ENCODE measurements around the gene OOSP2.

The OOSP2 gene

DNA sequence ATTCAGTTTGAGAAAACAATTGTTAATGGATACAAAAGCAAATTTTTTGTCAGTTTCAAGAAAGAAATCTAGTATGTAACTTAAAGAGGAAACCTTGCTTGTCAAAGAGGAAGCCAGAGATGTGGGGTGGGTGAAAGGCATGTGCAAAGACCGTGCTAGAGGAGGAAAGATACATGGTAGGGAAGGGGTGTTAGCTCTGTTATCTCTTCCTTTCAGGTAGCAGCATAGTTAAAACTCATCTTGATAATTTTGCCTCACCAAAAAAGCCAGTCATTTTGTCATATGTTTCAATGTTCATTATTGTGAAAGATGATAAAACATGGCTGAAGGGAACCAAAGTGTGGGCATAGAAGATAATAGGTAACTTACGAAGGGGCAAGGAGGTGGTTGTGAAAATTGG, 45.7 kb downstream of the OOSP2 start:
- TF ChIP-seq SIN3A (IDR thresholded peaks at IDR 0.05; ENCODE audit: borderline replicate concordance, insufficient read depth, low read length) (no peak), FOXP2 (optimal IDR thresholded peaks at IDR 0.05; ENCODE audit: borderline replicate concordance, extremely low read depth, extremely low read length, insufficient read depth) (no peak), POLR2AphosphoS5 (IDR thresholded peaks at IDR 0.05; ENCODE audit: low read depth, low read length) (no peak), TAF1 (IDR thresholded peaks at IDR 0.05; ENCODE audit: borderline replicate concordance, insufficient read depth, low read length) (no peak)
- TF ChIP-seq, protein P1, sequence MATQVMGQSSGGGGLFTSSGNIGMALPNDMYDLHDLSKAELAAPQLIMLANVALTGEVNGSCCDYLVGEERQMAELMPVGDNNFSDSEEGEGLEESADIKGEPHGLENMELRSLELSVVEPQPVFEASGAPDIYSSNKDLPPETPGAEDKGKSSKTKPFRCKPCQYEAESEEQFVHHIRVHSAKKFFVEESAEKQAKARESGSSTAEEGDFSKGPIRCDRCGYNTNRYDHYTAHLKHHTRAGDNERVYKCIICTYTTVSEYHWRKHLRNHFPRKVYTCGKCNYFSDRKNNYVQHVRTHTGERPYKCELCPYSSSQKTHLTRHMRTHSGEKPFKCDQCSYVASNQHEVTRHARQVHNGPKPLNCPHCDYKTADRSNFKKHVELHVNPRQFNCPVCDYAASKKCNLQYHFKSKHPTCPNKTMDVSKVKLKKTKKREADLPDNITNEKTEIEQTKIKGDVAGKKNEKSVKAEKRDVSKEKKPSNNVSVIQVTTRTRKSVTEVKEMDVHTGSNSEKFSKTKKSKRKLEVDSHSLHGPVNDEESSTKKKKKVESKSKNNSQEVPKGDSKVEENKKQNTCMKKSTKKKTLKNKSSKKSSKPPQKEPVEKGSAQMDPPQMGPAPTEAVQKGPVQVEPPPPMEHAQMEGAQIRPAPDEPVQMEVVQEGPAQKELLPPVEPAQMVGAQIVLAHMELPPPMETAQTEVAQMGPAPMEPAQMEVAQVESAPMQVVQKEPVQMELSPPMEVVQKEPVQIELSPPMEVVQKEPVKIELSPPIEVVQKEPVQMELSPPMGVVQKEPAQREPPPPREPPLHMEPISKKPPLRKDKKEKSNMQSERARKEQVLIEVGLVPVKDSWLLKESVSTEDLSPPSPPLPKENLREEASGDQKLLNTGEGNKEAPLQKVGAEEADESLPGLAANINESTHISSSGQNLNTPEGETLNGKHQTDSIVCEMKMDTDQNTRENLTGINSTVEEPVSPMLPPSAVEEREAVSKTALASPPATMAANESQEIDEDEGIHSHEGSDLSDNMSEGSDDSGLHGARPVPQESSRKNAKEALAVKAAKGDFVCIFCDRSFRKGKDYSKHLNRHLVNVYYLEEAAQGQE (IDR thresholded peaks at IDR 0.05; ENCODE audit: insufficient read depth in 1 of 2, low read depth in 2 of 2, low read length in 2 of 2) = no peak

DNA sequence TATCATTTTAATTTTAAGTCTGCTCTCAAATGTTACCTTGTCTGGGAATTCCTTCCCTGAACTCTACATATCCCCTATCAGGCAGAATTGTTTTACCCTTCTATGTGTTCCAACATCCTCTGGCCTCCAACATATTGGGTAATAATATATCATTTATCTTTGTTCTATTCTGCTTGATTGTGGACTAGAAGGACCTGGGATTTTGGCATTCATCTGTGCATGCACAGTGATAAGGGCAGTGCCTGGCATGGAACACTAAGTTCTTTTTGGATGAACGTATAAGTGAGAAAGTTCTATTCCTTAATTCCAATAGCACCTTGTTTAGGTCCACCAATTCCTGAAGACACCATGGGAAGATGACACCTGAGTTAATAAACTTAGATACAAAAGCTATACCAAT, 47.0 kb downstream of the OOSP2 start:
- no peak for TF ChIP-seq FOXP2 (optimal IDR thresholded peaks at IDR 0.05; ENCODE audit: borderline replicate concordance, extremely low read depth, extremely low read length, insufficient read depth)
- TF ChIP-seq SIN3A (IDR thresholded peaks at IDR 0.05; ENCODE audit: borderline replicate concordance, insufficient read depth, low read length) = no peak
- TF ChIP-seq POLR2AphosphoS5 (IDR thresholded peaks at IDR 0.05; ENCODE audit: low read depth, low read length) = no peak

DNA sequence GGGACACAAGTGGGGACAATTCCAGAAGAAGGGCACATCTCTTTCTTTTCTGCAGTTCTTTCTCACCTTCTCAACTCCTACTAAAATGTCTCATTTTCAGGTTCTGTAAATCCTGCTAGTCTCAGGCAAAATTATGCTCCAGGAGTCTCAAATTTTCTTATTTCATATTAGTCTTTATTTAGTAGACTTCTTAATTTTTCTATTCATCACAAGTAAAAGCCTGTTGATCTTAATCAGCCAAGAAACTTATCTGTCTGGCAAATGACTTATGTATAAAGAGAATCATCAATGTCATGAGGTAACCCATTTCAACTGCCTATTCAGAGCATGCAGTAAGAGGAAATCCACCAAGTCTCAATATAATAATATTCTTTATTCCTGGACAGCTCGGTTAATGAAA, 48.2 kb downstream of the OOSP2 start, which contains the start of gene MS4A2:
MS4A2 (plus strand) TSS at position 301 of the 400 bp plus-strand sequence. CDS start 102 bp downstream, outside the sequence.
- TF ChIP-seq TAF1 (IDR thresholded peaks at IDR 0.05; ENCODE audit: borderline replicate concordance, insufficient read depth, low read length) (no peak), FOXP2 (optimal IDR thresholded peaks at IDR 0.05; ENCODE audit: borderline replicate concordance, extremely low read depth, extremely low read length, insufficient read depth) (no peak), SIN3A (IDR thresholded peaks at IDR 0.05; ENCODE audit: borderline replicate concordance, insufficient read depth, low read length) (no peak), POLR2AphosphoS5 (IDR thresholded peaks at IDR 0.05; ENCODE audit: low read depth, low read length) (no peak)
- TF ChIP-seq, protein P1 (IDR thresholded peaks at IDR 0.05; ENCODE audit: insufficient read depth in 1 of 2, low read depth in 2 of 2, low read length in 2 of 2) = no peak

DNA sequence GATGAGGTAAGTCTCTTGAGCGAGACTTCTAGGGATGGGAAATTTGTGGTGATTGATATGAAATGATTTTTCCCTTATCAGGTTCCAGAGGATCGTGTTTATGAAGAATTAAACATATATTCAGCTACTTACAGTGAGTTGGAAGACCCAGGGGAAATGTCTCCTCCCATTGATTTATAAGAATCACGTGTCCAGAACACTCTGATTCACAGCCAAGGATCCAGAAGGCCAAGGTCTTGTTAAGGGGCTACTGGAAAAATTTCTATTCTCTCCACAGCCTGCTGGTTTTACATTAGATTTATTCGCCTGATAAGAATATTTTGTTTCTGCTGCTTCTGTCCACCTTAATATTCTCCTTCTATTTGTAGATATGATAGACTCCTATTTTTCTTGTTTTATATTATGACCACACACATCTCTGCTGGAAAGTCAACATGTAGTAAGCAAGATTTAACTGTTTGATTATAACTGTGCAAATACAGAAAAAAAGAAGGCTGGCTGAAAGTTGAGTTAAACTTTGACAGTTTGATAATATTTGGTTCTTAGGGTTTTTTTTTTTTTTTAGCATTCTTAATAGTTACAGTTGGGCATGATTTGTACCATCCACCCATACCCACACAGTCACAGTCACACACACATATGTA, 55.4 kb downstream of the OOSP2 start:
- no peak for TF ChIP-seq SIN3A (IDR thresholded peaks at IDR 0.05; ENCODE audit: borderline replicate concordance, insufficient read depth, low read length)
- TF ChIP-seq, protein P1 (IDR thresholded peaks at IDR 0.05; ENCODE audit: insufficient read depth in 1 of 2, low read depth in 2 of 2, low read length in 2 of 2) = no peak
- no peak for TF ChIP-seq TAF1 (IDR thresholded peaks at IDR 0.05; ENCODE audit: borderline replicate concordance, insufficient read depth, low read length)
- no peak for TF ChIP-seq FOXP2 (optimal IDR thresholded peaks at IDR 0.05; ENCODE audit: borderline replicate concordance, extremely low read depth, extremely low read length, insufficient read depth)
- no peak for TF ChIP-seq POLR2AphosphoS5 (IDR thresholded peaks at IDR 0.05; ENCODE audit: low read depth, low read length)

DNA sequence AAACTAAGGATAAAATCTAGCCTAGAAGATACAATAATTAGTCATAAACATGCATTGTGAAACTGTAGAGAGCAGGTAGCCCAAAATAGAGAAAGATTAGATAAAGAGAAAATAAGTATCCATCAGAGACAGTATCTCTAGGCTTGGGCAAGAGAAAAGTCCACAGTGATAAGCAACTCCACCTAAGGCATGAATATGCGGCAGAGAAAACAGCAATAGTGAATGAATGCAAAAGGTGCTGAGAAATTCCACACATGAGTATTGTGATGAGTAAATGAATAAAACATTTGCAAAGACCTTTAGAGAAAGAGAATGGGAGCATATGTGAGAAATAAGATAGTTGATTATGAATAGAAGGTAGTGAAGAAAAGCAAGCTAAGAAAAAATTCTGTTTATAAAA, 57.0 kb downstream of the OOSP2 start:
- TF ChIP-seq SIN3A (IDR thresholded peaks at IDR 0.05; ENCODE audit: borderline replicate concordance, insufficient read depth, low read length) = no peak
- TF ChIP-seq TAF1 (IDR thresholded peaks at IDR 0.05; ENCODE audit: borderline replicate concordance, insufficient read depth, low read length) = no peak
- TF ChIP-seq FOXP2 (optimal IDR thresholded peaks at IDR 0.05; ENCODE audit: borderline replicate concordance, extremely low read depth, extremely low read length, insufficient read depth) = no peak
- TF ChIP-seq, protein P1 (IDR thresholded peaks at IDR 0.05; ENCODE audit: insufficient read depth in 1 of 2, low read depth in 2 of 2, low read length in 2 of 2) = no peak
- TF ChIP-seq POLR2AphosphoS5 (IDR thresholded peaks at IDR 0.05; ENCODE audit: low read depth, low read length) = no peak
